HL-60 (cell line): ENCODE data around the gene HOXD1.

Source experiments
- DNase-seq, 2 experiments: peaks; one replicate each; pipeline ENCODE4 v3.0.0-alpha.2; 2010 to 2020; ENCODE audit warnings: low read depth in 1 of 2, low spot score in 1 of 2
- H3K27ac ChIP-seq: fragments of 250-450 bp; sonication (Bioruptor Pico); replicated peaks from 2 replicates; pipeline ENCODE4 v1.5.1; 2020; ENCODE audit warnings: mild to moderate bottlenecking, moderate library complexity
- H3K27me3 ChIP-seq: fragments of 250-450 bp; sonication (Bioruptor Pico); 2 replicates; pipeline ENCODE4 v1.5.1; 2021; ENCODE audit warnings: mild to moderate bottlenecking, moderate library complexity; ENCODE audit not compliant: insufficient read depth, poor library complexity, severe bottlenecking
- H3K4me3 ChIP-seq: replicated peaks from 2 replicates; pipeline ENCODE4 v1.5.1; 2011; ENCODE audit warnings: mild to moderate bottlenecking, control low read depth, low read length; ENCODE audit not compliant: insufficient read depth
- GABPA ChIP-seq: IDR thresholded peaks from 2 replicates; pipeline ENCODE4 v1.6.1; 2012; ENCODE audit warnings: low read depth
- POLR2AphosphoS5 ChIP-seq: IDR thresholded peaks from 2 replicates; pipeline ENCODE4 v1.6.1; 2012; ENCODE audit warnings: low read depth
- REST ChIP-seq: IDR thresholded peaks from 2 replicates; pipeline ENCODE4 v1.6.1; 2012; ENCODE audit warnings: low read depth; ENCODE audit not compliant: insufficient replicate concordance
- SPI1 ChIP-seq: IDR thresholded peaks from 2 replicates; pipeline ENCODE4 v1.6.1; 2012; ENCODE audit warnings: low read depth, mild to moderate bottlenecking, borderline replicate concordance
- TF ChIP-seq, protein P1 (sequence below): IDR thresholded peaks from one replicate; pipeline ENCODE4 v1.5.1; 2011; ENCODE audit warnings: low read length, control low read depth, inconsistent platforms; ENCODE audit not compliant: insufficient read depth

Gene HOXD1

DNA sequence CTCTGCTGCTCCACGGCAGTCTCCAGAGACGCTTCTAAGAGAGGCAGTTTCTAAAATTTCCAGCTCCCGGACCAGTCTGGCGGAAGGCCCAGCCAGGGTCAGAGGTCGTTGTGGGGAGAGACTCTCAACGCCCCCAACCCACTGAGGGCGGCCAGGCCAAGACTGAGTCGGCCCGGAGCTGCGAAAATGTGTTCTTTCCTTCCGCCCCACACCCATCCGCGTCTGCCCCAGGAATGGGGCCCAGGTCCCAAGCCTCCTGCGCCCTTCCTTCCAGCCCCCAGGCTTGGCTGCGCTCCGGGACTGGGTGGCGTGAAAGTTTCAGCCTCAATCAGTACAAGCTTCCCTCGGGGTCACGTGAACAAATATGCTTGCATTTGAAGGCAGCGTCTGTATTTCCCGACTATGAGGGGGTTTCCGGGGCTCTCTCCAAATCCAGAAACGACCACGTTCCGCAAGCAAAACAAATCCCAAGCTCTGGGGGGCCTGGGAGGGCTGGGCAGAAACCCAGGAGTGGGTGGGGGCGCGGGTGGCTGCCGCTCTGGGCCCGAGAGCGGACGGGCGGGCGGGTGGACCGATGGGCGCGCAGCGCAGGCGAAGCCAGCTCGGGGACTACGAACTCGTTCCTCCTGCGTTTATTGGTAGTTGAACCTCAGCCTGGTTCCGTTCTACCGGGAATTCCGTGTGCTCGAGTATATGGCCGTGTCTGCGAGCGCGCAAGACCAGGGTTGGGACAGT is 28.1 kb upstream of the HOXD1 start:
- no peak for DNase-seq
- Histone ChIP-seq H3K27ac (no peak overlapping the region), H3K27me3 (peaks cover 85% of the 10 kb centered on the region), H3K4me3 (no peak overlapping the region)
- TF ChIP-seq SPI1 (no peak), POLR2AphosphoS5 (no peak), REST (no peak), GABPA (no peak)
- TF ChIP-seq, protein P1, sequence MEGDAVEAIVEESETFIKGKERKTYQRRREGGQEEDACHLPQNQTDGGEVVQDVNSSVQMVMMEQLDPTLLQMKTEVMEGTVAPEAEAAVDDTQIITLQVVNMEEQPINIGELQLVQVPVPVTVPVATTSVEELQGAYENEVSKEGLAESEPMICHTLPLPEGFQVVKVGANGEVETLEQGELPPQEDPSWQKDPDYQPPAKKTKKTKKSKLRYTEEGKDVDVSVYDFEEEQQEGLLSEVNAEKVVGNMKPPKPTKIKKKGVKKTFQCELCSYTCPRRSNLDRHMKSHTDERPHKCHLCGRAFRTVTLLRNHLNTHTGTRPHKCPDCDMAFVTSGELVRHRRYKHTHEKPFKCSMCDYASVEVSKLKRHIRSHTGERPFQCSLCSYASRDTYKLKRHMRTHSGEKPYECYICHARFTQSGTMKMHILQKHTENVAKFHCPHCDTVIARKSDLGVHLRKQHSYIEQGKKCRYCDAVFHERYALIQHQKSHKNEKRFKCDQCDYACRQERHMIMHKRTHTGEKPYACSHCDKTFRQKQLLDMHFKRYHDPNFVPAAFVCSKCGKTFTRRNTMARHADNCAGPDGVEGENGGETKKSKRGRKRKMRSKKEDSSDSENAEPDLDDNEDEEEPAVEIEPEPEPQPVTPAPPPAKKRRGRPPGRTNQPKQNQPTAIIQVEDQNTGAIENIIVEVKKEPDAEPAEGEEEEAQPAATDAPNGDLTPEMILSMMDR, result no peak

- no peak overlapping the region for H3K4me3 ChIP-seq
- no peak for DNase-seq
- TF ChIP-seq REST (no peak), POLR2AphosphoS5 (no peak), GABPA (no peak), SPI1 (no peak)
- TF ChIP-seq, protein P1, result no peak
- peaks cover 85% of the 10 kb centered on the region for H3K27me3 ChIP-seq
- no peak overlapping the region for H3K27ac ChIP-seq
These were observed 27.3 kb upstream of the HOXD1 start for GRCh38 chr2:176160986-176161824.

DNA sequence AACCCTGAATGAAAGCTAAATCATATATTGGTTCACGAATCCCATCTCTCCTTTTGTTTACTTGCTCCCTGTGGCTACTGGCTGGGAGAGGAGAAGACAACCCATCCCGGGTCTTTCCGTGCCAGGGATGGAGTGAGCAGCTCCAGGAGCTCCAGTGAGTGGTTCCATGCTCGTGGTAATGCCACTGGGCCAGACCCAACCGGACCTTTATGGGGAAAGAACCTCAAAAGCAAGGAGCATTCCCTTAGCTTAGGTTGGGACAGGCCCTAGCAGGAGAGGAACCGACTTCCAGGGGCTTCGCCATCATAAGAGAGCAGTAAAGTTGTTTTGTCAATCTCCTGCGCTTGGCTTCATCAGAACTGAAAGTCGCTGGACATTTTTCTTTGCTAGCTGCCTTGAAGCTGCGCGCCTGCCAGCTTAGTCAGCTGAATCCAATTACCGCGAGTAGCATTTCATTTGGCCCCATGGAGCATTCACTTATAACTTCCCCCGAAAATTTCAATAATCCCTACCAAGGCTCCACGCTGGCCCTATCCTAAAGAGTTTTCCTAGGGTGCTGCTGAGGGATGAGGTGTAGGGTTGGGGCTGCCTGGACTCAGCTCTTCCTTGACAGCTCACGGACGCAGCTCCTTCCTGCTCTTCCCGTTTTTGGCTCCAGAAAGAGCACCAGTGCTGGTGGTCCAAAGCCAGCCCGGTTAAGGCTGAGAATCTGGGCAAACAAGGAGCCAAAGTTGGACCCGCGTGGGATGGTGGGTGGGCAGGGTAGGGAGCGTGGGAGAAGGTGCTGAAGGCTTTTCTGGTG is 26.4 kb upstream of the HOXD1 start:
- peaks cover 86% of the 10 kb centered on the region for H3K27me3 ChIP-seq
- no peak for TF ChIP-seq REST
- TF ChIP-seq, protein P1, result no peak
- TF ChIP-seq SPI1, result no peak
- TF ChIP-seq GABPA, result no peak
- TF ChIP-seq POLR2AphosphoS5, result no peak
- no peak for DNase-seq
- no peak overlapping the region for H3K27ac ChIP-seq
- no peak overlapping the region for H3K4me3 ChIP-seq
